Pancreas (tissue), 10 donors: ENCODE results near the gene RAB34. TPM values are rescaled to one million over a fixed set of nuclear protein-coding genes. Genes with fewer than 3 reads are reported as not detected.

Experiments
- ATAC-seq, 4 donors: fragments of 200-7000 bp; cut with Tn5 transposase; one replicate each; pipeline versions ENCODE4 v1.8.0 to v1.9.1; 2020; ENCODE audit warnings: mild to moderate bottlenecking in 4 of 4, moderate library complexity in 4 of 4
- DNase-seq, 6 donors: peaks; one replicate each; pipeline ENCODE4 v3.0.0-alpha.2; 2020
- FAIRE-seq: peaks from 2 replicates; lab custom pipeline; 2012; peaks lifted over from hg19 to GRCh38; lab: Jason Lieb, UNC
- H3K27ac ChIP-seq, 4 donors: fragments of 200-600 bp; sonication (generic); 1 replicate in 3 of 4; 2 replicates in 1 of 4; pipeline versions ENCODE4 v1.5.0 to v1.8.0; 2020
- H3K27me3 ChIP-seq, 4 donors: fragments of 200-600 bp; one replicate each; pipeline ENCODE4 v1.8.0; 2021
- H3K36me3 ChIP-seq, 3 donors: fragments of 200-600 bp; sonication (generic) in 1 of 3; one replicate each; pipeline versions ENCODE4 v1.5.0 to v1.8.0; 2020 to 2021
- H3K4me1 ChIP-seq, 3 donors: fragments of 200-600 bp; one replicate each; pipeline ENCODE4 v1.8.0; 2021
- H3K4me3 ChIP-seq, 4 donors: fragments of 200-600 bp; sonication (generic) in 2 of 4; one replicate each; pipeline versions ENCODE4 v1.5.0 to v1.8.0; 2020 to 2021
- H3K9me3 ChIP-seq, 4 donors: fragments of 200-600 bp; one replicate each; pipeline ENCODE4 v1.8.0; 2021
- WGBS, 2 donors: extraction: QIAGEN DNeasy Blood & Tissue Kit; methylation state at CpG; one replicate each; pipeline ENCODE4 v1.1.7; 2013; 5-methylcytosine and 5-hydroxymethylcytosine counted together
- intact Hi-C, 3 donors: fragments of 100-400 bp; cut with DNase I; formaldehyde crosslinking; loops; one replicate each; pipeline versions ENCODE4 v1.11.1 to v1.14.2; 2022
- polyA plus RNA-seq, 2 donors: library from polyadenylated mRNA; stranded (reverse); fragments of 200-250 nt; gene quantifications; one replicate each; pipeline ENCODE4 v1.2.3, GENCODE V29; 2013
- total RNA-seq, 6 donors: library from RNA; stranded (reverse); fragmentation: NEBNext Ultra II Directional in 4 of 6; extraction: Animal tissue kit (Norgen Biotek cat#: 25700) in 4 of 6; gene quantifications; one replicate each; pipeline versions ENCODE4 v1.2.1 to v1.2.4, GENCODE V29; 2021 to 2023
- TF ChIP-seq, protein P1 (sequence below), 4 donors: fragments of 200-600 bp; sonication (generic) in 3 of 4; IDR thresholded peaks; one replicate each; pipeline versions ENCODE4 v1.5.0 to v1.8.0; 2021; ENCODE audit warnings: antibody characterized with exemption in 4 of 4
- donor health status: healthy with polysubstance abuse.
- donor health status: DM: no; HTN: no; CAD: no; lungs with moderate emphysema.
- donor health status: DM: no; HTN: no; CAD: no.
- donor health status: control.
- donor health status: control.
- donor health status: Bipolar disorder and iron deficiency.
- donor health status: DM: yes; HTN: yes; CAD: no.
- donor health status: DM: no; HTN: no; CAD: no.
- donor health status: DM: no; HTN: no; CAD: no.
- donor health status: DM: yes; HTN: yes; CAD: no.

Gene RAB34
- total and polyA plus RNA-seq, 8 donors = 0.94 to 17.7 (median 7.1) TPM

DNA sequence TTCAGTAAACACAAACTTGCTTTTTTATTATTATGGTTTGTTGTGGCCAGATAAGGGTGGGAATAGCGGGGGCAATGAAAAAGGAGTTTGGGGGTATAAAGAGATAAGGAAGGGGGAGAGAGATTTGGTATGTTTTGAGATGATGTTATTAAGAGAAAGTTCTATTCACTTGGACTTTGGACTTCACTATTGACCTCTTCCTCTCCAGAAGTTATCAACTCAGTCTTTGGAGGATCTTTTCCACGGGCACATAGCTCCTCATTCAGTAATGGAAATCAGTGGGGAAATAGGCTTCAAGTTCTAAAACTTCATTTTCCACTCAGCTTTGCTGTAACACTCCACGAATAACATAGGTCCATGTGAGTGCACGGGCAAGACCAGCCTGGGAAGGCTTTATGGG is 29.2 kb downstream of the RAB34 start:
- Histone ChIP-seq H3K27ac (no peak overlapping the region), H3K36me3 (peaks cover 5 to 77% (median 63%) of the 10 kb centered on the region in 3 donors)
- TF ChIP-seq, protein P1, sequence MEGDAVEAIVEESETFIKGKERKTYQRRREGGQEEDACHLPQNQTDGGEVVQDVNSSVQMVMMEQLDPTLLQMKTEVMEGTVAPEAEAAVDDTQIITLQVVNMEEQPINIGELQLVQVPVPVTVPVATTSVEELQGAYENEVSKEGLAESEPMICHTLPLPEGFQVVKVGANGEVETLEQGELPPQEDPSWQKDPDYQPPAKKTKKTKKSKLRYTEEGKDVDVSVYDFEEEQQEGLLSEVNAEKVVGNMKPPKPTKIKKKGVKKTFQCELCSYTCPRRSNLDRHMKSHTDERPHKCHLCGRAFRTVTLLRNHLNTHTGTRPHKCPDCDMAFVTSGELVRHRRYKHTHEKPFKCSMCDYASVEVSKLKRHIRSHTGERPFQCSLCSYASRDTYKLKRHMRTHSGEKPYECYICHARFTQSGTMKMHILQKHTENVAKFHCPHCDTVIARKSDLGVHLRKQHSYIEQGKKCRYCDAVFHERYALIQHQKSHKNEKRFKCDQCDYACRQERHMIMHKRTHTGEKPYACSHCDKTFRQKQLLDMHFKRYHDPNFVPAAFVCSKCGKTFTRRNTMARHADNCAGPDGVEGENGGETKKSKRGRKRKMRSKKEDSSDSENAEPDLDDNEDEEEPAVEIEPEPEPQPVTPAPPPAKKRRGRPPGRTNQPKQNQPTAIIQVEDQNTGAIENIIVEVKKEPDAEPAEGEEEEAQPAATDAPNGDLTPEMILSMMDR (IDR thresholded peaks at IDR 0.05) = no peak

DNA sequence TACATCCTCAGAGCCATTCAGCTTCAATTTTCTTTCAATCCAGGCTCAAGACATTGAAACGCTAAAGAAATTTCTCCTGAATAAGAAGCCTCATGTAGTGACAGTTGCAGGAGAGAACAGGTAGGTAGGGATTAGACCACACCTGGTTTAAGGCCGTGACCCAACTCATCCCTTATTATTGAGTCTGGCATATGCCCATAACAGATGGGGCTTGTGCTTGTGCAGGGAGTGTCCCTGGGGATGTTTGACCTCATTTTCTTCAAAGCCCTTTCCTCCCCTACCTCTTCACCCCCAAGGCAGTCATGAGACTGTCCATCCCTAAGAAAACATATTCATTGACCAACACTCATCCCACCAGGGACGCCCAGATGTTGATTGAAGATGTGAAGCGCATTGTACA is 31.4 kb downstream of the RAB34 start:
- no peak overlapping the region for H3K4me3 ChIP-seq
- 84 to 92% methylated on average over 4 of the region's 4 CpGs for WGBS, 2 donors
- peak in 1 of 6 donors; percentile 29 for DNase-seq
- intact Hi-C loops = no loop called here
- H3K27me3 ChIP-seq = no peaks in the 10 kb centered on the region
- no peak for FAIRE-seq
- no peaks in the 10 kb centered on the region for H3K4me1 ChIP-seq
- no peak overlapping the region for H3K27ac ChIP-seq
- H3K36me3 ChIP-seq = peaks cover 12 to 96% (median 79%) of the 10 kb centered on the region in 3 donors
- no peaks in the 10 kb centered on the region for H3K9me3 ChIP-seq
- ATAC-seq = no peak
- TF ChIP-seq, protein P1 (IDR thresholded peaks at IDR 0.05) = no peak

More for the DNA sequence above, 29.2 kb downstream of the RAB34 start:
- no peaks in the 10 kb centered on the region for H3K4me1 ChIP-seq
- H3K27me3 ChIP-seq = no peaks in the 10 kb centered on the region
- DNase-seq = no peak
- FAIRE-seq = no peak
- intact Hi-C loops = no loop called here
- WGBS, 2 donors = 83 to 88% methylated on average over 4 of the region's 4 CpGs
- H3K9me3 ChIP-seq = no peaks in the 10 kb centered on the region
- no peak overlapping the region for H3K4me3 ChIP-seq
- ATAC-seq = no peak

GRCh38 chr17:28685366-28685765 is 32.3 kb downstream of the RAB34 start:
- FAIRE-seq (no peak), ATAC-seq (no peak), DNase-seq (no peak)
- Histone ChIP-seq H3K27ac (no peak overlapping the region), H3K36me3 (peaks cover 12 to 95% (median 75%) of the 10 kb centered on the region in 3 donors), H3K27me3 (no peaks in the 10 kb centered on the region), H3K4me3 (no peak overlapping the region), H3K9me3 (no peaks in the 10 kb centered on the region), H3K4me1 (no peaks in the 10 kb centered on the region)
- TF ChIP-seq, protein P1 (IDR thresholded peaks at IDR 0.05) = no peak
- WGBS, 2 donors = 88 to 94% methylated on average over 5 of the region's 5 CpGs
- intact Hi-C loops = no loop called here

- H3K36me3 ChIP-seq = peaks cover 12 to 91% (median 73%) of the 10 kb centered on the region in 3 donors
- H3K27ac ChIP-seq = no peak overlapping the region
- 52 to 61% methylated on average over 3 of the region's 3 CpGs for WGBS, 2 donors
- no peaks in the 10 kb centered on the region for H3K9me3 ChIP-seq
- DNase-seq = no peak
- ATAC-seq = peak in 3 of 4 donors; percentile 20 to 62 (median 38)
- H3K4me3 ChIP-seq = no peak overlapping the region
- no peaks in the 10 kb centered on the region for H3K4me1 ChIP-seq
- no peaks in the 10 kb centered on the region for H3K27me3 ChIP-seq
- intact Hi-C loops = no loop called here
- TF ChIP-seq, protein P1 (IDR thresholded peaks at IDR 0.05) = no peak
- no peak for FAIRE-seq
These were observed 32.7 kb downstream of the RAB34 start for GRCh38 chr17:28684963-28685362.

GRCh38 chr17:28682655-28683054 is 35.0 kb downstream of the RAB34 start:
- Histone ChIP-seq H3K4me1 (no peaks in the 10 kb centered on the region), H3K27ac (no peak overlapping the region), H3K4me3 (no peak overlapping the region), H3K36me3 (peaks cover 15 to 89% (median 75%) of the 10 kb centered on the region in 3 donors), H3K27me3 (no peaks in the 10 kb centered on the region), H3K9me3 (no peaks in the 10 kb centered on the region)
- 78 to 81% methylated on average over 11 of the region's 11 CpGs for WGBS, 2 donors
- no peak for ATAC-seq
- DNase-seq = no peak
- TF ChIP-seq, protein P1 (IDR thresholded peaks at IDR 0.05) = no peak
- intact Hi-C loops = no loop called here
- no peak for FAIRE-seq
